Measurements from ENCODE around the gene KATNBL1.

Gene KATNBL1

GRCh38 chr15:34099914-34100313 is 110.0 kb downstream of the KATNBL1 start:
- ATAC-seq (ENCODE audit: insufficient read depth, low read depth) (no peak), DNase-seq (no peak)
- Histone ChIP-seq H4K20me1 (ENCODE audit: insufficient read depth, low read length) (peaks cover 4% of the 10 kb centered on the region; the same call in 1 of the 2 replicates), H3K4me1 (ENCODE audit: insufficient read depth, low read length) (peaks cover 28% of the 10 kb centered on the region), H3K27me3 (ENCODE audit: insufficient read depth, low read length, poor library complexity) (no peaks in the 10 kb centered on the region), H3K79me2 (ENCODE audit: insufficient read depth, low read length) (peaks cover 69% of the 10 kb centered on the region), H2AFZ (ENCODE audit: low read depth, low read length) (no peak overlapping the region), H3K27ac (ENCODE audit: low read length) (no peak overlapping the region), H3K36me3 (ENCODE audit: insufficient read depth, low read length) (peaks cover 8% of the 10 kb centered on the region), H3K9ac (ENCODE audit: low read depth, low read length) (0 out of 2 replicates have a peak overlapping the region, but pooled peaks have one; percentile 92), H3K9me3 (ENCODE audit: insufficient read depth, low read length, severe bottlenecking) (no peaks in the 10 kb centered on the region), H3K4me3 (ENCODE audit: low read depth in 1 of 2, low read length in 2 of 2) (peak overlapping the region in 1 of 2 experiments; percentile 87; a peak in 1 of 4 replicates), H3K4me2 (ENCODE audit: insufficient read depth, low read length) (peak overlapping the region; percentile 76)
- TF ChIP-seq EZH2 (IDR thresholded peaks at IDR 0.05; ENCODE audit: borderline replicate concordance, low read depth, low read length, severe bottlenecking), result no peak
- TF ChIP-seq CTCF (IDR thresholded peaks at IDR 0.05; ENCODE audit: borderline replicate concordance, extremely low read depth, low read length, poor library complexity, severe bottlenecking), result no peak
